NCI-H69 (cell line): ENCODE results near the gene DCAF5.
A peak's percentile ranks its signal among the peaks of the same experiment; 100 is the strongest.

ENCODE experiments used
- DNase-seq: peaks from one replicate; lab custom pipeline; 2025; lab: John Stamatoyannopoulos, UW

Gene DCAF5

GRCh38 chr14:69005432-69006148 is 147.3 kb downstream of the DCAF5 start:
- peak; percentile 84 for DNase-seq

GRCh38 chr14:69004731-69005431 is 148.0 kb downstream of the DCAF5 start:
- peak; percentile 19 for DNase-seq

GRCh38 chr14:69003626-69004025 is 149.3 kb downstream of the DCAF5 start:
- no peak for DNase-seq

GRCh38 chr14:69002069-69002468 is 150.8 kb downstream of the DCAF5 start:
- peak; percentile 11 for DNase-seq

- no peak for DNase-seq
These were observed 151.5 kb downstream of the DCAF5 start for GRCh38 chr14:69001375-69001774.
